ENCODE results near the gene TNIK. TPM values are rescaled to one million over a fixed set of nuclear protein-coding genes. Genes with fewer than 3 reads are reported as not detected.

Gene TNIK
- total RNA-seq, 1 experiment from 2014 or later: 22.4 TPM

DNA sequence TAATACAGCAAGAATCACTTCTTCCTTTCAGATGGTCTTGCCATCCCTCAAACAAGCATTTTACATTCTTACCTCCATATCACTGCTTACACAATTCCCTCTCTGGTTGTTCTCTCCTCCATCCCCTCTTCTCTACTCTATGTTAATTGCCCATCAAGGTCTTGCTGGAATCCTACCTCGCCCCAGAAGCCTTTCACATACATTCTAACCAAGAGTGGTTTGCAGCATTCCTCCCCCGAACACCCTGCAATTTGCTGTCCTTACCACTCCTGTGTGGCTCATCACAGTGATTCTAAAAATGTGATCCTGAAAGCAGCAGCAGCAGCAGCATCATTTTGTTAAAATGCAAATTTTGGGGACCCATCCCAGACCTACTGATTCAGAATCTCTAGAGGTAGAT lies 30.6 kb downstream of the TNIK start:
- H3K4me3 Mint-ChIP-seq (ENCODE audit: unreplicated experiment): no peak overlapping the region
- no peaks in the 10 kb centered on the region for H3K36me3 Mint-ChIP-seq (ENCODE audit: insufficient read depth, unreplicated experiment)
- H3K9me3 Mint-ChIP-seq (ENCODE audit: unreplicated experiment): no peaks in the 10 kb centered on the region
- intact Hi-C loops (cut with micrococcal nuclease; ENCODE audit: unreplicated experiment): loop anchor here (2.0 kb wide), 1 partner anchor 31 kb away; the partner anchor contains the start of gene TNIK
- BruUV-seq (replicated peaks): no TSS peak
- POLR2A ChIA-PET: no interaction called here
- Histone ChIP-seq H3K4me3 (ENCODE audit: low read depth, low read length) (no peak overlapping the region), H3K4me1 (peaks cover 36% of the 10 kb centered on the region), H3K9me3 (no peaks in the 10 kb centered on the region), H3K36me3 (ENCODE audit: control insufficient read depth, insufficient read depth, low read length) (no peaks in the 10 kb centered on the region; the same call in 1 of the 2 replicates), H3K27me3 (replicated peaks; ENCODE audit: control insufficient read depth, insufficient read depth, low read length) (no peaks in the 10 kb centered on the region)
- H3K27me3 Mint-ChIP-seq (ENCODE audit: insufficient read depth, unreplicated experiment): no peaks in the 10 kb centered on the region
- CTCF ChIA-PET: no interaction called here
- no peak overlapping the region for H3K27ac Mint-ChIP-seq (ENCODE audit: unreplicated experiment)
- H3K4me1 Mint-ChIP-seq (ENCODE audit: low read depth, unreplicated experiment): no peaks in the 10 kb centered on the region
- DNase-seq: no peak
- TF ChIP-seq, protein P1, sequence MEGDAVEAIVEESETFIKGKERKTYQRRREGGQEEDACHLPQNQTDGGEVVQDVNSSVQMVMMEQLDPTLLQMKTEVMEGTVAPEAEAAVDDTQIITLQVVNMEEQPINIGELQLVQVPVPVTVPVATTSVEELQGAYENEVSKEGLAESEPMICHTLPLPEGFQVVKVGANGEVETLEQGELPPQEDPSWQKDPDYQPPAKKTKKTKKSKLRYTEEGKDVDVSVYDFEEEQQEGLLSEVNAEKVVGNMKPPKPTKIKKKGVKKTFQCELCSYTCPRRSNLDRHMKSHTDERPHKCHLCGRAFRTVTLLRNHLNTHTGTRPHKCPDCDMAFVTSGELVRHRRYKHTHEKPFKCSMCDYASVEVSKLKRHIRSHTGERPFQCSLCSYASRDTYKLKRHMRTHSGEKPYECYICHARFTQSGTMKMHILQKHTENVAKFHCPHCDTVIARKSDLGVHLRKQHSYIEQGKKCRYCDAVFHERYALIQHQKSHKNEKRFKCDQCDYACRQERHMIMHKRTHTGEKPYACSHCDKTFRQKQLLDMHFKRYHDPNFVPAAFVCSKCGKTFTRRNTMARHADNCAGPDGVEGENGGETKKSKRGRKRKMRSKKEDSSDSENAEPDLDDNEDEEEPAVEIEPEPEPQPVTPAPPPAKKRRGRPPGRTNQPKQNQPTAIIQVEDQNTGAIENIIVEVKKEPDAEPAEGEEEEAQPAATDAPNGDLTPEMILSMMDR (IDR thresholded peaks at IDR 0.05; ENCODE audit: insufficient read depth in 1 of 2, low read depth in 1 of 2, low read length in 1 of 2, severe bottlenecking in 1 of 2, unreplicated experiment in 1 of 2): no peak

DNA sequence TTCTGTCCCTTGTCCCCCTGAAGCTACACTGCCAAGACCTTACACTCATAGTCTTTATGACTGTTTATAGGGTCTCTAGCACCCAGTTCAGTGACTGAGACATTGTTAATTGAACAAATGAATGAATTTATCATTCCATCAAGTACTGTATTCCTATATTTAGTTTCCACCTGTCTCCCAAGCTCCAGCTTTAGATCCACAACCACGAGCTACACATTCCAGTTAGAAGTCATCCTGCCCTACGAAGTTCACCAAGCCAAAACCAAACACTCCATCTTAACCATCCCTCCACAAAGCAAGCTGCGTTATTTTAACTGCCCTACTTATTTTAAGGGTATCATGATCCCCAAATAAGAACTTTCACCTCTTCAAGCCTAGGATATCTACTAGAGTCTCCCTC lies 31.3 kb downstream of the TNIK start:
- POLR2A ChIA-PET: interaction anchor here (0.7 kb wide), 1 partner anchor 381 kb away, joined by 3 read pairs; the partner anchor contains the start of gene PLD1
- TF ChIP-seq, protein P1 (IDR thresholded peaks at IDR 0.05; ENCODE audit: insufficient read depth in 1 of 2, low read depth in 1 of 2, low read length in 1 of 2, severe bottlenecking in 1 of 2, unreplicated experiment in 1 of 2): no peak
- BruUV-seq (replicated peaks): no TSS peak
- Histone ChIP-seq H3K36me3 (ENCODE audit: control insufficient read depth, insufficient read depth, low read length) (no peaks in the 10 kb centered on the region; the same call in 1 of the 2 replicates), H3K4me1 (peaks cover 36% of the 10 kb centered on the region), H3K4me3 (ENCODE audit: low read depth, low read length) (no peak overlapping the region), H3K9me3 (no peaks in the 10 kb centered on the region), H3K27me3 (replicated peaks; ENCODE audit: control insufficient read depth, insufficient read depth, low read length) (no peaks in the 10 kb centered on the region)
- DNase-seq: no peak
- CTCF ChIA-PET: interaction anchor here (0.7 to 1.6 kb wide), 3 partner anchors 15 to 137 kb away, joined by 4 to 8 read pairs (median 5); no protein-coding TSS in a partner anchor
- Mint-ChIP-seq H3K36me3 (ENCODE audit: insufficient read depth, unreplicated experiment) (no peaks in the 10 kb centered on the region), H3K27ac (ENCODE audit: unreplicated experiment) (no peak overlapping the region), H3K4me1 (ENCODE audit: low read depth, unreplicated experiment) (no peaks in the 10 kb centered on the region), H3K4me3 (ENCODE audit: unreplicated experiment) (no peak overlapping the region), H3K27me3 (ENCODE audit: insufficient read depth, unreplicated experiment) (no peaks in the 10 kb centered on the region), H3K9me3 (ENCODE audit: unreplicated experiment) (no peaks in the 10 kb centered on the region)
- intact Hi-C loops (cut with micrococcal nuclease; ENCODE audit: unreplicated experiment): loop anchor here (2.0 kb wide), 1 partner anchor 32 kb away; the partner anchor contains the start of gene TNIK

DNA sequence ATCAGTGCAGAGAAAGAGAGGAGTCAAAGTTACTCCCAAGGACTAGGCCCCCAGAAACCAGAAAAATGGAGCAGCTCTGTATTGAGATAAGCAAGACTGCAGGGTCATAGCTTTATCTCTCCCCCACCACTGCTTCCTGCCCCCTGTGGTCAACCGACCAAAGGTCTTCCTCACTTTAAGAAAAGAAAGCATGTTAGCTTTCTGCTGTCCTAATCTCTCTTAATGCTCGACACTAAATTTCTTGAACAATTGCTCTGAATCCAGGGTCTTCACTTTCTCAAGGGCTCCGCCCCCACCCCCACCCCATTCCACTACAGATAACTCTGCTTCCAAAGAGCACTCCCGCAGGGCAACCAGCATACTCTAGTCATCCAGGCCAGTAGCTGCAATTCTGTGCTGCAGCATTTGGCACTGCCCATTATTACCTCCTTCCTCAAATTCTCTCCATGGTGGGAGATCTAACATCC lies 31.9 kb downstream of the TNIK start:
- Mint-ChIP-seq H3K4me3 (ENCODE audit: unreplicated experiment) (no peak overlapping the region), H3K9me3 (ENCODE audit: unreplicated experiment) (no peaks in the 10 kb centered on the region), H3K36me3 (ENCODE audit: insufficient read depth, unreplicated experiment) (no peaks in the 10 kb centered on the region), H3K27ac (ENCODE audit: unreplicated experiment) (no peak overlapping the region), H3K27me3 (ENCODE audit: insufficient read depth, unreplicated experiment) (no peaks in the 10 kb centered on the region), H3K4me1 (ENCODE audit: low read depth, unreplicated experiment) (no peaks in the 10 kb centered on the region)
- Histone ChIP-seq H3K4me3 (ENCODE audit: low read depth, low read length) (no peak overlapping the region), H3K36me3 (ENCODE audit: control insufficient read depth, insufficient read depth, low read length) (no peaks in the 10 kb centered on the region; the same call in 1 of the 2 replicates), H3K9me3 (no peaks in the 10 kb centered on the region), H3K4me1 (peaks cover 36% of the 10 kb centered on the region), H3K27me3 (replicated peaks; ENCODE audit: control insufficient read depth, insufficient read depth, low read length) (no peaks in the 10 kb centered on the region)
- no TSS peak for BruUV-seq (replicated peaks)
- CTCF ChIA-PET: interaction anchor here (0.7 to 1.6 kb wide), 4 partner anchors 15 to 137 kb away, joined by 4 to 8 read pairs (median 4); partner anchors contain the start of gene TNIK
- TF ChIP-seq, protein P1 (IDR thresholded peaks at IDR 0.05; ENCODE audit: insufficient read depth in 1 of 2, low read depth in 1 of 2, low read length in 1 of 2, severe bottlenecking in 1 of 2, unreplicated experiment in 1 of 2): no peak
- DNase-seq: peak; percentile 24 to 59
- POLR2A ChIA-PET: interaction anchor here (0.7 kb wide), 1 partner anchor 382 kb away, joined by 3 read pairs; the partner anchor contains the start of gene PLD1
- intact Hi-C loops (cut with micrococcal nuclease; ENCODE audit: unreplicated experiment): loop anchor here (2.0 kb wide), 1 partner anchor 32 kb away; the partner anchor contains the start of gene TNIK

Data from Caco-2 (cell line).